ENCODE measurements around the gene MAEA. TPM values are rescaled to one million over a fixed set of nuclear protein-coding genes. Genes with fewer than 3 reads are reported as not detected.

The MAEA gene
- total and polyA plus RNA-seq, 12 donors = 39.1 to 72.8 (median 50.3) TPM

- H3K4me1 ChIP-seq = no peaks in the 10 kb centered on the region
- 96 to 97% methylated on average over 42 of the region's 42 CpGs for WGBS, 2 donors
- H3K27ac ChIP-seq = no peak overlapping the region
- DNase-seq = peak in 1 of 2 donors; percentile 5
- no peaks in the 10 kb centered on the region for H3K27me3 ChIP-seq
- no peak for ATAC-seq
- H3K9me3 ChIP-seq = no peaks in the 10 kb centered on the region
- peaks cover 0 to 75% (median 11%) of the 10 kb centered on the region in 9 donors for H3K36me3 ChIP-seq
- TF ChIP-seq, protein P1, sequence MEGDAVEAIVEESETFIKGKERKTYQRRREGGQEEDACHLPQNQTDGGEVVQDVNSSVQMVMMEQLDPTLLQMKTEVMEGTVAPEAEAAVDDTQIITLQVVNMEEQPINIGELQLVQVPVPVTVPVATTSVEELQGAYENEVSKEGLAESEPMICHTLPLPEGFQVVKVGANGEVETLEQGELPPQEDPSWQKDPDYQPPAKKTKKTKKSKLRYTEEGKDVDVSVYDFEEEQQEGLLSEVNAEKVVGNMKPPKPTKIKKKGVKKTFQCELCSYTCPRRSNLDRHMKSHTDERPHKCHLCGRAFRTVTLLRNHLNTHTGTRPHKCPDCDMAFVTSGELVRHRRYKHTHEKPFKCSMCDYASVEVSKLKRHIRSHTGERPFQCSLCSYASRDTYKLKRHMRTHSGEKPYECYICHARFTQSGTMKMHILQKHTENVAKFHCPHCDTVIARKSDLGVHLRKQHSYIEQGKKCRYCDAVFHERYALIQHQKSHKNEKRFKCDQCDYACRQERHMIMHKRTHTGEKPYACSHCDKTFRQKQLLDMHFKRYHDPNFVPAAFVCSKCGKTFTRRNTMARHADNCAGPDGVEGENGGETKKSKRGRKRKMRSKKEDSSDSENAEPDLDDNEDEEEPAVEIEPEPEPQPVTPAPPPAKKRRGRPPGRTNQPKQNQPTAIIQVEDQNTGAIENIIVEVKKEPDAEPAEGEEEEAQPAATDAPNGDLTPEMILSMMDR (IDR thresholded peaks at IDR 0.05) = no peak
- intact Hi-C loops (cut with DNase I) = no loop called here
- H3K4me3 ChIP-seq = no peak overlapping the region
Measured at GRCh38 chr4:1373892-1374705, 84.4 kb downstream of the MAEA start.

DNA sequence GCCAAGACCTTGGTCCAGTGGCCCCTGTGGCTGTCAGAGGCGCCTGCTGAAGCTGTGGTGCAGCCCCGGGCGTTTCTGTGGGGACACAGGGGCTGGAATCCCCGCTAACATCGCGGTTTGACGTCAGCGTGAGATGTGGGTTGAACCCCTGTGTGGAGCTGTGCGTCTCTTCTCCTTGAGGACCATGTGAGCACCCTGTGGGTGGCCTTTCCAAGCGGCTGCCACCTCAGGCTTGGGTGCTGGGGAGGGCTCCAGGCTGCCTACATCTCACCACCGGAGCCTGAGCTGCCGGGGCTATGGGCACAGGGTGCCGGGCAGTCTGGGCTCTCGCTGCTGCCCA lies 85.0 kb downstream of the MAEA start:
- ATAC-seq (no peak), DNase-seq (peak in 1 of 2 donors; percentile 8)
- no peaks in the 10 kb centered on the region for H3K27me3 ChIP-seq
- no peaks in the 10 kb centered on the region for H3K4me1 ChIP-seq
- intact Hi-C loops (cut with DNase I) = no loop called here
- no peak overlapping the region for H3K4me3 ChIP-seq
- TF ChIP-seq, protein P1 (IDR thresholded peaks at IDR 0.05) = no peak
- WGBS, 2 donors = 96 to 97% methylated on average over 14 of the region's 14 CpGs
- H3K9me3 ChIP-seq = no peaks in the 10 kb centered on the region
- H3K27ac ChIP-seq = no peak overlapping the region
- H3K36me3 ChIP-seq = peaks cover 0 to 70% (median 11%) of the 10 kb centered on the region in 9 donors

GRCh38 chr4:1375051-1375721 lies 85.5 kb downstream of the MAEA start:
- H3K27ac ChIP-seq = no peak overlapping the region
- no peak for ATAC-seq
- intact Hi-C loops (cut with DNase I) = no loop called here
- 97% methylated on average over 36 of the region's 36 CpGs for WGBS, 2 donors
- H3K4me1 ChIP-seq = no peaks in the 10 kb centered on the region
- H3K9me3 ChIP-seq = no peaks in the 10 kb centered on the region
- H3K27me3 ChIP-seq = no peaks in the 10 kb centered on the region
- no peak overlapping the region for H3K4me3 ChIP-seq
- peak in 1 of 2 donors; percentile 8 for DNase-seq
- H3K36me3 ChIP-seq = peaks cover 0 to 70% (median 11%) of the 10 kb centered on the region in 9 donors
- TF ChIP-seq, protein P1 (IDR thresholded peaks at IDR 0.05) = no peak

- Histone ChIP-seq H3K27me3 (no peaks in the 10 kb centered on the region), H3K27ac (no peak overlapping the region), H3K4me3 (no peak overlapping the region), H3K36me3 (peaks cover 0 to 70% (median 11%) of the 10 kb centered on the region in 9 donors), H3K4me1 (no peaks in the 10 kb centered on the region), H3K9me3 (no peaks in the 10 kb centered on the region)
- ATAC-seq (no peak), DNase-seq (peak in 1 of 2 donors; percentile 6)
- TF ChIP-seq, protein P1 (IDR thresholded peaks at IDR 0.05) = no peak
- intact Hi-C loops (cut with DNase I) = no loop called here
- WGBS, 2 donors = 88 to 90% methylated on average over 17 of the region's 17 CpGs
Measured at GRCh38 chr4:1375761-1376322, 86.2 kb downstream of the MAEA start.
